NCI-H2196 (cell line): ENCODE measurements around the gene NUMBL.
A peak's percentile ranks its signal among the peaks of the same experiment; 100 is the strongest.
"Not testable (repeated sequence)": the region's sequence is repeated elsewhere in the genome, so short reads cannot be mapped to it uniquely, and the experiment has no call there.

Experiments used
- DNase-seq: peaks from one replicate; lab custom pipeline; 2025; ENCODE audit not compliant: unreplicated experiment; lab: John Stamatoyannopoulos, UW

The NUMBL gene

DNA sequence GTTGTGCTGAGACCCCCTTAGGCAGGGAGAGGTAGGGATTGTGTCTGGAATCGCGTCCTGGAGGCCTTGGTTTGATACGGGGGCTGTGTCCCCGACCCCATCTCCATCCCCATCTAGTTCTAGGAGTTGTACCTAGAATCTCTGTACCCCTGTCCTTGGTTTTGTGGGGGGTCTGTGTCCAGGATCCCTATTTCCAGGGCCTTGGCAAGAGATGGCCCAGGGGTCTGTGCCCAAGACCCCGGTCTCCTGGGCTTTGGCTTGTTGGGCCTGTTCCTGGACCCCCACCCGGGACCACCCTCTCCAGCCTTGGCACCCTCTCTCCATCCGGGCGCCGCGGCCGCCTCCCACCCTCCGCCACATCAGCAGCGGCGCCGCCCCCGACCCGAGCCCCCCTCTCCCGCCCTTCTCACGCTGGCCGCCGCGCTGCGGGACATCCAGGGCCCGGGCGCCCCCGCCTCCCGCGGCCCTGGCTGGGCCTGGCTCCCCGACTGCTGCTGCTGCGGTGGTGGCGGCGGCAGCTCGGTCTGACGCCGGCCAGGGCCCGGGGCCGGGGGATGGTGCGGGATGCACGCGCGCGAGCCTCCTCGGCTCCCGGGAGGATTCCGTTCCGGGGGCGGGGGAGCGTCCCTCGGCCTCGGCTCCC is at the start of gene NUMBL:
NUMBL (minus strand) TSS at position 602 of the 643 bp plus-strand sequence; CDS start at position 434, 168 bp downstream.
- DNase-seq: no peak

DNA sequence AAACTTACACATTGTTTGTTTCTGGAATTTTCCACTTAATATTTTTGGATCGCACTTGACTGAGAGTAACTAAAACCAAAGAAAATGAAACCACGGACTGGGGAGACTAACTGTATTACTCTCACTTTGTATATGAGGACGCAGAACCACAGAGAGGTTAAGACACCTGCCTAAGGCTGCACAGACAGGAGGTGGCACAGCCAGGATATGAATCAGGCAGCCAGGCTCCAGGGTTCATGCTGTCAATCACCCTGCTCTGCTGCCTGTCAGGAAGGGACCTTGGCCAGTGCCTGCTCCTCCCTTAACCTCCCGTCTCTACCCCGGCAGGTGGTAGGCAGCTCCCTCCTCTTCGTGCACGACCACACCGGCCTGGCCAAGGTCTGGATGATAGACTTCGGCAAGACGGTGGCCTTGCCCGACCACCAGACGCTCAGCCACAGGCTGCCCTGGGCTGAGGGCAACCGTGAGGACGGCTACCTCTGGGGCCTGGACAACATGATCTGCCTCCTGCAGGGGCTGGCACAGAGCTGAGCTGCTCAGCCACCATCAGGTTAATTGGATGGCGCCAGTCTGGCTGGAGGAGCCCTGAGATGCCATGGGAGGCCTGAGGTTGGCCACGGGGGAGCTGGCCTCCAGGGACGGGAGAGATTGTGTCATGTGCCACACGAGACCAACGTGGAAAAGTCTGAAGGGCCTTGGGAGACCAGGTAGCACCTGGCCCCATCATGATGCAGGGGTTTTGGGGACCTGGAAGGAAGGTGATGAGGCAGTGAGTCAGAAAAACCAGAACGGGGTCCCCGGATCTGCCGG is 48.8 kb upstream of the NUMBL start:
- no peak for DNase-seq

DNA sequence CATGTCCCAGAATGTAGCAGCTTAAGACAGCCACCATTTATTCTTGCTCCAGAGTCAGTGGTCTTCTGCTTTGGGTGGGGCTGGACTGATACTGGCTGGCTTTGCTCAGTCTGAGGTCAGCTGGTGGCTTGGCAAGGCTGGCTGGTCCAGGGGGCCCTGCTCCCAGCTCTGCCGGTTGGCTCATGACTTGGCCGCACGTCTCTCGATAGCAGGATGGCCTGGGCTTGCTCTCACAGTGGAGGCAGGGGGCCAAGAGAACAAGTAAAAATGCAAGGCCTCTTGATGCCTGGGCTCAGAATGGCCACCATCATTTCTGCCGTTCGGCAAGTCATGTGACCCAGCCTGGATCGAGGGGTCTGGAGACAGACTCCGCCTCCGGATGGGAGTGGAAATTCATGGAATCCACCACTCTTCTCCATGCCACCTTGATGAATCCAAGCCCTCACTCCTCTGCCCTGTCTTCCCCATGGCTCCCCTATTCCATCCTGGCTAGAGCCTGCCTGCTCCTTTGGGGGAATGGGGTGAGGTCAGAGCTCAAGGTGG is 46.7 kb upstream of the NUMBL start:
- no peak for DNase-seq

DNA sequence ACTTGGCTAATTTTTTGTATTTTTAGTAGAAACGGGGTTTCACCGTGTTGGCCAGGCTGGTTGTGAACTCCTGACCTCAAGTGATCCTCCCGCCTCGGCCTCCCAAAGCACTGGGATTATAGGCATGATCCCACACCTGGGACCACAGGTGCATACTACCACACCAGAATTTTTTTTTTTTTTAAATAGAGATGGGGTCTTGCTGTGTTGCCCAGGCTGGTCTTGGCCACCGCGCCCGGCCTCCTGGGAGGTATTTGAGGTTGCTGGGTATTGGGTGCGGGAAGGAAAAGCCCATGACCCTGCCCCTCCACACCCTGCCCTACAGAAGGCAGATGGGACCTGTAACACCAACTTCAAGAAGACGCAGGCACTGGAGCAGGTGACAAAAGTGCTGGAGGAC is 46.2 kb upstream of the NUMBL start:
- no peak for DNase-seq

DNA sequence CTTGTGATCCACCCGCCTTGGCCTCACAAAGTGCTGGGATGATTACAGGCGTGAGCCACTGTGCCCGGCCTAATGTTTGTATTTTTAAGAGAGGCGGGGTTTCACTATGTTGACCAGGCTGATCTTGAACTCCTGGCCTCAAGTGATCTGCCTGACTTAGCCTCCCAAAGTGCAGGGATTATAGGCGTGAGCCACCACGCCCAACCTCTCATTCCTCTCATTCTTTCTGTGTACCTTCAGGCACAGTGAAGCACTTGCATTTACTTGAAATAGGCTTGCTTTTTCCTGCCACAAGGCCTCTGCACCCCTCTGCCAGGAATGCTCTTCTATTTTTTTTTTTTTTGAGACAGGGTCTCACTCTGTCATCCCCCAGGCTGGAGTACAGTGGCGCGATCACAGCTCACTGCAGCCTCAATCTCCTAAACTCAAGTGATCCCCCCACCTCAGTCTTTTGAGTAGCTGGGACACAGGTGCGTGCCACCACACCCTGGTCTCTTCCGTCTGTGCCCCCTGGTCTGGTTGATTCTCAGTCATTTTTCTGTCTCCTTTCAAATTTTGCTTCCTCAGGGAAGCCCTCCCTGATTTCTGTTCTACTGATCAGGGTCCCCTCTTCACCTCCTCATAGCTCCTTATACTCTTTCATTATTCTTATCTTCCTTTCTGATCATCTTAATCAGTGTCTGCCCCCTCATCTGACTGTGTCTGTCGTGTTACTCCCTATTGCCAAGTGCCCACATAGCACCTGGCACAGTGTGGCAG is 44.7 kb upstream of the NUMBL start:
- DNase-seq: no peak

DNA sequence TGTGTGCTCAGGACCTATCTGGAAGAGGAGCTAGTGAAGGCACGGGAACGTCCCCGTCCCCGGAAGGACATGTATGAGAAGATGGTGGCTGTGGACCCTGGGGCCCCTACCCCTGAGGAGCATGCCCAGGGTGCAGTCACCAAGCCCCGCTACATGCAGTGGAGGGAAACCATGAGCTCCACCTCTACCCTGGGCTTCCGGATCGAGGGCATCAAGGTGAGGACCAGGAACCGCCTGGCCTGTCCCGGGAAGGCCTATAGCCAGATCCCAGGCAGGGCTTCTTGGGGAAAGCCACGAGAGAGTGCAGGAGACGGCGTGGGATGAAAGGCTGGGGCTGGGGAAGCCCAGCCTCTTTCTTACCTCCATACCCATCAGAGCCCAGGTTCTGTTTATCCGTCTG is 42.7 kb upstream of the NUMBL start:
- DNase-seq: no peak

DNA sequence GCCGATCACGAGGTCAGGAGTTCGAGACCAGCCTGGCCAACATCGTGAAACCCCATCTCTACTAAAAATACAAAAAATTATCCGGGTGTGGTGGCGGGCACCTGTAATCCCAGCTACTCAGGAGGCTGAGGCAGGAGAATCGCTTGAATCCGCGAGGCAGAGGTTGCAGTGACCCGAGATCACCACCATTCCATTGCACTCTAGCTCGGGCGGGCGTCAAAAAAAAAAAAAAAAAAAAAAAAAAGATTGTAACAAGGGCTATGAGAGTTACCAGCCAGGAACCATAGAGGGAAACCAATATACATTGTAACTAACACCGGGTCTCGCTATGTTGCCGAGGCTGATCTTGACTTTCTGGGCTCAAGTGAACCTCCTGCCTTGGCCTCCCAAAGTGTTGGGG is 41.9 kb upstream of the NUMBL start:
- DNase-seq: not testable (repeated sequence)

DNA sequence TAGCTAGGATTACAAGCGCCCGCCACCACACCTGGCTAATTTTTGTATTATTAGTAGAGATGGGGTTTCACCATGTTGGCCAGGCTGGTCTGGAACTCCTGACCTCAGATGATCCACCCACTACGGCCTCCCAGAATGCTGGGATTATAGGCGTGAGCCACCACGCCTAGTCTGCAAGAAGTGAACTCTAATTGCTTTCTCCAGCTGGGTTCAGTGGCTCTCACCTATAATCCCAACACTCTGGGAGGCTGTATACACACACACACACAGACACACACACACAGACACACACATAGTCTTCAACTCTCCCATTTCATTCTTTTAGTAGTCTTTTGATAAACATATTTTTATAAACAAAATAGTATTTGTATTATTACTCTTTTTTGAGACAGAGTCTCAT is 39.6 kb upstream of the NUMBL start:
- DNase-seq: not testable (repeated sequence)

DNA sequence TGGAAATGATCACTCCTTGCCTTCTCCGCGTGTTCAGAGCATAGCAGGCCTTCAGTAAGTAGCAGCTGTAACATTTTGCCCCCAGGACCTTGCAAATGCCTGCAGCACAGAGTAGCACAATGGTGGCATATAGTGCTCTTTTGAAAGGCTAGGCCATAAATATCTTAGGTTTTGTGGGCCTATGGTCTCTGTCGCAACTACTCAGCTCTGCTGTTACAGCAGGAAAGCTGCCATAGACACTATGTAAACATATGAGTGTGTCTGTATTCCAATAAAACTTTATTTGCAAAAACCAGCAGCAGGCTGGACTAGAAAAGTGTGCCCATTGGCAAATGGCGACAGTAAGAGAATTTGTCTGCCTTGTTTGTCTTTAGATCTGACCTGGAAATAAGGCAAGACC is 35.8 kb upstream of the NUMBL start:
- no peak for DNase-seq

DNA sequence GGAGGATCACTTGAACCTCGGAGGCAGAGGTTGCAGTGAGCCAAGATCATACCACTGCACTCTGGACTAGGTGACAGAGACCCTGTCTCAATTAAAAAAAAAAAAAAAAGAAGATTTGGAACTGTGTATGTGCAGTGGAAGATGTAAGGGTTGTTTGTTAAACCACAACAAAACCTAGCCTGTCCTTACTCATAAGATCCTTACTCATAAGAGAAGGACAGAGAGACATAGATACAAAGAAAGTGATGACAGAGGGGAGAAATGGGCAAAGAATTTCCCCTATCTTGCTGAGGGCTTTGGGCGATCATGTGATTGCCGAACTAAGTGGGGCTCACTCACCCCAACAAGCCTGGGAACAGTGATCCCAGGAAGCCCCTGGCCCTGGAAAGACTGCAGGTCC is 34.4 kb upstream of the NUMBL start:
- no peak for DNase-seq

DNA sequence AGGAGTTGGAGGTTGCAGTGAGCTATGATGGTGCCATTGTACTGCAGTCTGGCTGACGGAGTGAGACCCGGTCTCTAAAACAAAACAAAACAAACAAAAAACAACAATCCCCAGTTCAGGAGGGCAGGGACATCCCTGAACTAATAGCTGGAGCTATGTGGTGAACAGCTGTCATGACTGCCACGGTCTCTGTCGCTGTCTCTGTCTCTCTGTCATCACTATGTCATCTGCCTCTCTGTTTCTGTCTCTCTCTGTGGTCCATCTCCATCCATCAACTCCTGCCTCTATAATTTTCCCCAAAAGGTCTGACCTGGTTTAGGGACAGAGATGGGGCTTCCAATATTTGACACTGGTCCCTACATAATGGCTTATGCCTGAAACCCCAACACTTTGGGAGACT is 33.9 kb upstream of the NUMBL start:
- DNase-seq: no peak

DNA sequence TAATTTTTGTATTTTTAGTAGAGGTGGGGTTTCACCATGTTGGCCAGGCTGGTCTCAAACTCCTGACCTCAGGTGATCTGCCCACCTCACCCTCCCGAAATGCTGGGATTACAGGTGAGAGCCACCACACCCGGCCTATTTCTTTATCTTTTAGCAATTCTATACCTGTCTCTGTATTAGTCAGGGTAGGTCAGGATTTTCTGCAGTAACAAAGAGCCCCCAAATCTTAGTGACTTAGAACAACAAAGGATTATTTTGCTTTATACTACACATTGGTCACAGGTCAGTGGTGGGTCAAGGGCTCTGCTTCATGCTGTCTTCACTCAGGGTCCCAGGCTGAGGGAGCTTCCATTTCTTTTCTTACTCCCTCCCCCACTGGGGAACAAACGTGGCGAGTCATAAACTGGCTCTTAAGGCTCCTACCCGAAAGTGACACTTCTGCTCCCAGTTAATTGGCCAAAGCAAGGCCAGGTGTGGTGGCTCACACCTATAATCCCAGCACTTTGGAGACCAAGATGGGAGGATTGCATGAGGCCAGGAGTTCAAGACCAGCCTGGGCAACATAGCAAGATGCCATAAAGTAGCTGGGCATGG is 33.3 kb upstream of the NUMBL start:
- DNase-seq: no peak

DNA sequence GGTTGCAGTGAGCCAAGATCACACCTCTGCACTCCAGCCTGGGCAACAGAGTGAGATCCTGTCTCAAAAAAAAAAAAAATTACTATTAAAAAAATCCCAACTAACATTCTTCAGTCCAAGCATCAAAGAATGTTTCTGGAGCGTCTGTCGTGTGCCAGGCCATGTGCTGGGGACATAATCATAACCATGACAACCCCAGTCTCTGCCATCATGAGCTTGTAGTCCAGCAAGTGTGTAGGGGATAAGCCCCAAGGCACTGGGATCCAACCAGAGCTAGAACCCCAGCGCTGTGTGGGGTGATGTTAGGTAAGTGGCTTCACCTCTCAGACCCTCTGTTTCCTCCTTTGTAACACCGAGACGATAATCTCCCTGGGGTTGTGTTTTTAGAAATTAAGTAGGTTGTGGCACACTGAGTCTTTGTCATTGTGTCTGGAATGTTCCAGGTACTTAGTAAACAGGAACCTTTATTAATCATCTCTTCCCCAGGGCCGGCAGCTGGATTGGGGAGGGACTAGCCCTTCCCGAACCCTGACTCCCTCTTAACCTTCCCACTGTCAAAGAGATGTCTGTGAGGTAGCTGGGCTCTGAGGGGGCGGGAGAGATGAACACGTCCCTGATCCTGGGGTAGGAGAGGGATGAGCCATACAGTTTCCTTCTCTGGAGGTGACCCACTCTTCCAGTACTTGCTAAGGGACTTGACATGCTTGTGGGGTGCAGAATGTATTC is 31.6 kb upstream of the NUMBL start:
- no peak for DNase-seq

DNA sequence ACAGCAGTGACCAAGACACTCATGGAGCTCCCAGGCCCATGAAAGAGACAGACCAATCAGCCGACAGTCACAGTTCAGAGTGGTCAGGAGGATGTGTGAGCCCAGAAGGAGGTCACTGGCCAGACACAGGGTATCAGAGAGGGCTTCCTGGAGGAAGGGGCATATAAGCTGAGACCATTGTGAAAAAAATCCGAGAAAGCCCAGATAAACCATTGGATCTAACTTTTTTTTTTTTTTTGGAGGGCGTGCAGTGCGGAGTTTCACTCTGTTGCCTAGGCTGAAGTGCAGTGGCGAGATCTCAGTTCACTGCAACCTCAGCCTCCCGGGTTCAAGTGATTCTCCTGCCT is 30.7 kb upstream of the NUMBL start:
- DNase-seq: no peak

DNA sequence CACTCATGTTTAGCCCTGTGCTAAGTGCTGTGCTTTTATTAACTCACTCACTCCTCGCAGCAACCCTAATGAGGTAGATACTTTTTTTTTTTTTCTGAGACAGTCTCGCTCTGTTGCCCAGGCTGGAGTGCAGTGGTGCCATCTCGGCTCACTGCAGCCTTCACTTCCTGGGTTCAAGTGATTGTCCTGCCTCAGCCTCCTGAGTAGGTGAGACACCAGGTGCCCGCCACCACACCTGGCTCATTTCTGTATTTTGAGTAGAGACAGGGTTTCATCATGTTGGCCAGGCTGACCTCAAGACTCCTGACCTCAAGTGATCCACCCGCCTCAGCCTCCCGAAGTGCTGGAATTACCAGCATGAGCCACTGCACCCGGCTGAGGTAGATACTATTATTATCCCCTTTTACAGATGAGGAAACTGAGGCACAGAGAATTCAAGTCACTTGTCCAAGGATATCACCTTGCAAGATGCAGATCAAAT is 29.0 kb upstream of the NUMBL start:
- no peak for DNase-seq

DNA sequence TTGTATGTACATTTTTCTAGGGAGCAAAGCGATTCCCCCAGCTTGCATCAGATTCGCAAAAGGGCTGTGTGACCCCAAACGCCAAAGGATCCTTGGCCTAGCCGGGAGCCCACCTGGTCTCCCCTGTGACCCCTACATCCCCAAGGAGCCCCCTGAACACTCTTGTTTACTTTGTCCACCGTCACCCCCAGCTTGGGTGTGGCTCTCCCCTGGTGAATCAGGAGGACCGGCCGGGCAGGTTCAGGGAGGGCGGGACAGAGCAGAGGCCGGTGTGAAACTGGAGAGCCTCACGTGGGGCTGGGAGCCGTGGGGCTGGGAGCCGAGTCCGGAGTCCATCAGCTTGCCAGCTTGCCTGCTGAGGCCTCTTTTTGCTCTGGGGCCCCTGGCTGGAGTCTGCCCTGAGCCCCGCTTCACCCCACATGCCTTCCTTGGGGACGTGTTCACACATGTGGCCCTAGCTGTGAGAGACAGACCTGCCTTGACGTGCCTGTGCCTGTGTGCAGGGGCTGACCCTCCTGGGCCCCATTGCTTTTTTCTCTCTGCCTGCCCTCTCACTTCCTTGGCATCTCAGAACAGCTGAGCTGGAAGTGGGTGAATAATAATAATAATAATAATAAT is 28.4 kb upstream of the NUMBL start:
- peak; percentile 41 for DNase-seq

DNA sequence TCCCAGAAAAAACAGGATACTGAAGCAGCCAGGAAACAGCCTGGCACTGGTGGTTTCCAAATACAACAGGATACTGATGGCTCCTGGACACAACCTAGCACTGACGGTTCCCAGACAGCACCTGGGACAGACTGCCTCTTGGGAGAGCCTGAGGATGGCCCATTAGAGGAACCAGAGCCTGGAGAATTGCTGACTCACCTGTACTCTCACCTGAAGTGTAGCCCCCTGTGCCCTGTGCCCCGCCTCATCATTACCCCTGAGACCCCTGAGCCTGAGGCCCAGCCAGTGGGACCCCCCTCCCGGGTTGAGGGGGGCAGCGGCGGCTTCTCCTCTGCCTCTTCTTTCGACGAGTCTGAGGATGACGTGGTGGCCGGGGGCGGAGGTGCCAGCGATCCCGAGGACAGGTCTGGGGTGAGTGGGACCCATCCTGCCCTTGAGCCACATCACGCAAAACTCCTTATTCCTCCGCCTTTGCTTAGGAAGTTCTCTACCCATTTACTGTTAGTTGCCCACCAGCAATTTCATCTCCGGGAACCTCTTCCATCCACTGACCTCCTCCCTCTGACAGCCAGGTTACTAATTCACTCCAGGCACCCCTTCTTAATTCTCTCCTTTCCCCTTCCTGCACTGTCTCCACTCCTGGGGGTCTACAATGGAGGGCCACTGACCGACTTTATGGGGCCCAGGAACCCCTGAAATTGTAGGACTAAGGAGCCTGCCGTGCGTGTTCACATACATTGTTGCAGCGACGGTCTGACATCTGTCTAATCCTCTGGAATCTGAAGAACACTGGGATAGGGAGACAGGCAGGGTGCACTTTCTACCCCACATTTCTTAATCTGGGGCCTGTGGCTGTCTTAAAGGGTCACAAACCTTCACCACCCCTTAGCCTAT is 27.7 kb upstream of the NUMBL start:
- no peak for DNase-seq

DNA sequence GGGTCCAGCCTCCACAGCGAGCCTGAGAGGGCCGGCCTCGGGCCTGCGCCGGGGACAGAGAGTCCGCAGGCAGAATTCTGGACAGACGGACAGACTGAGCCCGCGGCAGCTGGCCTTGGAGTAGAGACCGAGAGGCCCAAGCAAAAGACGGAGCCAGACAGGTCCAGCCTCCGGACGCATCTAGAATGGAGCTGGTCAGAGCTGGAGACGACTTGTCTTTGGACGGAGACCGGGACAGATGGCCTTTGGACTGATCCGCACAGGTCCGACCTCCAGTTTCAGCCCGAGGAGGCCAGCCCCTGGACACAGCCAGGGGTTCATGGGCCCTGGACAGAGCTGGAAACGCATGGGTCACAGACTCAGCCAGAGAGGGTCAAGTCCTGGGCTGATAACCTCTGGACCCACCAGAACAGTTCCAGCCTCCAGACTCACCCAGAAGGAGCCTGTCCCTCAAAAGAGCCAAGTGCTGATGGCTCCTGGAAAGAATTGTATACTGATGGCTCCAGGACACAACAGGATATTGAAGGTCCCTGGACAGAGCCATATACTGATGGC is 27.0 kb upstream of the NUMBL start:
- DNase-seq: no peak
